H1 (cell line): ENCODE results near the gene NBAS. TPM values are rescaled to one million over a fixed set of nuclear protein-coding genes. Genes with fewer than 3 reads are reported as not detected.

Experiments used
- CTCF ChIA-PET: fragments of 300-600 bp; sonication (Branson Sonifier 250); formaldehyde crosslinking; loops from one replicate; lab custom pipeline; 2021; ENCODE audit not compliant: partially characterized antibody; lab: Charles Lee
- POLR2A ChIA-PET: fragments of 300-600 bp; sonication (Branson Sonifier 250); formaldehyde crosslinking; loops from one replicate; lab custom pipeline; 2021; ENCODE audit warnings: inconsistent platforms; ENCODE audit not compliant: partially characterized antibody; lab: Charles Lee
- DNase-seq, 2 experiments: peaks; one replicate each; pipeline versions ENCODE4 v3.0.0 to v3.0.0-alpha.2; 2010 to 2022; ENCODE audit warnings: low spot score in 2 of 2, low read depth in 1 of 2, mixed read lengths in 1 of 2
- FAIRE-seq: peaks from 2 replicates; lab custom pipeline; 2011; peaks lifted over from hg19 to GRCh38; lab: Jason Lieb, UNC
- H2AFZ ChIP-seq: 2 replicates; pipeline ENCODE4 v1.8.1; 2012; ENCODE audit warnings: low read length, inconsistent platforms
- H2AK5ac ChIP-seq: 2 replicates; pipeline ENCODE4 v1.6.1; 2013; ENCODE audit warnings: low read depth, low read length
- H2BK120ac ChIP-seq: replicated peaks from 2 replicates; pipeline ENCODE3; 2013; ENCODE audit warnings: low read depth, low read length, inconsistent platforms
- H2BK12ac ChIP-seq: 2 replicates; pipeline ENCODE4 v1.6.1; 2013; ENCODE audit warnings: low read depth, low read length
- H2BK15ac ChIP-seq: 2 replicates; pipeline ENCODE4 v1.6.1; 2013; ENCODE audit warnings: low read length
- H2BK20ac ChIP-seq: 2 replicates; pipeline ENCODE4 v1.6.1; 2013; ENCODE audit warnings: low read length
- H2BK5ac ChIP-seq: 2 replicates; pipeline ENCODE4 v1.6.1; 2013; ENCODE audit warnings: low read depth, low read length
- H3K14ac ChIP-seq: 2 replicates; pipeline ENCODE4 v1.6.1; 2013; ENCODE audit warnings: inconsistent platforms; ENCODE audit not compliant: insufficient read length
- H3K18ac ChIP-seq: 2 replicates; pipeline ENCODE4 v1.6.1; 2013; ENCODE audit warnings: low read length; ENCODE audit errors: extremely low read depth
- H3K23ac ChIP-seq: 2 replicates; pipeline ENCODE4 v1.6.1; 2013; ENCODE audit warnings: inconsistent platforms; ENCODE audit not compliant: insufficient read length
- H3K23me2 ChIP-seq: 2 replicates; pipeline ENCODE4 v1.6.1; 2013; ENCODE audit warnings: low read depth, low read length
- H3K27ac ChIP-seq: 2 replicates; pipeline ENCODE4 v1.6.1; 2011; ENCODE audit warnings: low read depth, low read length, inconsistent platforms
- H3K27me3 ChIP-seq, 4 experiments: replicated peaks in 1 of 4; 1 replicate in 1 of 4; 2 replicates in 3 of 4; pipeline versions ENCODE4 v1.6.1 to v1.8.1; 2011 to 2013; ENCODE audit warnings: low read length in 3 of 4, mild to moderate bottlenecking in 3 of 4, inconsistent platforms in 2 of 4, mixed read lengths in 2 of 4, moderate library complexity in 1 of 4; ENCODE audit not compliant: control insufficient read depth in 3 of 4, insufficient read depth in 3 of 4; ENCODE audit errors: extremely low read depth in 1 of 4
- H3K36me3 ChIP-seq, 4 experiments: 2 replicates each; pipeline versions ENCODE4 v1.6.1 to v1.8.1; 2011 to 2013; ENCODE audit warnings: mild to moderate bottlenecking in 4 of 4, low read length in 3 of 4, moderate library complexity in 2 of 4, control low read depth in 1 of 4, inconsistent platforms in 1 of 4; ENCODE audit not compliant: insufficient read depth in 4 of 4, control insufficient read depth in 2 of 4
- H3K4ac ChIP-seq: replicated peaks from 2 replicates; pipeline ENCODE3; 2013; ENCODE audit warnings: low read length, low read depth, mixed read lengths, inconsistent platforms; ENCODE audit not compliant: insufficient read length
- H3K4me1 ChIP-seq, 4 experiments: replicated peaks in 1 of 4; 1 replicate in 1 of 4; 2 replicates in 3 of 4; pipeline versions ENCODE4 v1.6.1 to v1.8.1; 2011 to 2013; ENCODE audit warnings: low read length in 3 of 4, inconsistent platforms in 2 of 4, mixed read lengths in 1 of 4; ENCODE audit not compliant: insufficient read depth in 4 of 4, control insufficient read depth in 3 of 4
- H3K4me2 ChIP-seq, 2 experiments: 2 replicates each; pipeline versions ENCODE4 v1.6.1 to v1.8.1; 2011 to 2013; ENCODE audit warnings: low read depth in 2 of 2, low read length in 2 of 2, control low read depth in 1 of 2, inconsistent platforms in 1 of 2, mild to moderate bottlenecking in 1 of 2; ENCODE audit not compliant: insufficient read depth in 1 of 2
- H3K4me3 ChIP-seq, 4 experiments: fragments of 200-600, 300-600 bp in 1 of 4; sonication (generic), shearing (Covaris generic), sonication (Bioruptor Twin) in 1 of 4; 2 replicates each; pipeline versions ENCODE4 v1.5.1 to v1.8.1; 2011 to 2016; ENCODE audit warnings: low read length in 4 of 4, low read depth in 3 of 4, control low read depth in 2 of 4, inconsistent platforms in 2 of 4, mild to moderate bottlenecking in 2 of 4, mixed read lengths in 1 of 4, moderate library complexity in 1 of 4; ENCODE audit not compliant: insufficient read depth in 2 of 4; ENCODE audit errors: extremely low read depth in 1 of 4
- H3K56ac ChIP-seq: replicated peaks from 2 replicates; pipeline ENCODE3; 2013; ENCODE audit warnings: low read depth, mild to moderate bottlenecking, mixed read lengths, low read length, inconsistent platforms; ENCODE audit not compliant: insufficient read length
- H3K79me1 ChIP-seq: 2 replicates; pipeline ENCODE4 v1.6.1; 2013; ENCODE audit warnings: low read depth, low read length, control low read depth
- H3K79me2 ChIP-seq, 2 experiments: 2 replicates each; pipeline versions ENCODE4 v1.6.1 to v1.8.1; 2012 to 2013; ENCODE audit warnings: low read length in 2 of 2, mild to moderate bottlenecking in 2 of 2, inconsistent platforms in 1 of 2; ENCODE audit not compliant: insufficient read depth in 2 of 2, control insufficient read depth in 1 of 2
- H3K9ac ChIP-seq, 4 experiments: replicated peaks in 1 of 4; 1 replicate in 1 of 4; 2 replicates in 3 of 4; pipeline versions ENCODE4 v1.6.1 to v1.8.1; 2011 to 2013; ENCODE audit warnings: low read depth in 3 of 4, low read length in 3 of 4, control low read depth in 2 of 4, mild to moderate bottlenecking in 2 of 4, moderate library complexity in 2 of 4, inconsistent platforms in 1 of 4; ENCODE audit errors: extremely low read depth in 1 of 4
- H3K9me3 ChIP-seq, 2 experiments: 2 replicates each; pipeline versions ENCODE4 v1.6.1 to v1.8.1; 2012 to 2013; ENCODE audit warnings: mild to moderate bottlenecking in 2 of 2, moderate library complexity in 2 of 2, control low read depth in 1 of 2, inconsistent platforms in 1 of 2, low read depth in 1 of 2, low read length in 1 of 2, mixed read lengths in 1 of 2; ENCODE audit not compliant: insufficient read depth in 2 of 2
- H4K20me1 ChIP-seq, 2 experiments: replicated peaks in 1 of 2; 2 replicates each; pipeline versions ENCODE3 to v1.8.1; 2011 to 2013; ENCODE audit warnings: inconsistent platforms in 2 of 2, low read length in 2 of 2, mild to moderate bottlenecking in 1 of 2; ENCODE audit not compliant: insufficient read depth in 2 of 2, control insufficient read depth in 1 of 2
- H4K5ac ChIP-seq: 2 replicates; pipeline ENCODE4 v1.6.1; 2013; ENCODE audit warnings: low read length, low read depth, mixed read lengths, inconsistent platforms; ENCODE audit not compliant: insufficient read length
- H4K8ac ChIP-seq: 2 replicates; pipeline ENCODE4 v1.8.0; 2013; ENCODE audit warnings: mild to moderate bottlenecking, moderate library complexity, low read length, inconsistent platforms; ENCODE audit not compliant: insufficient read depth; ENCODE audit errors: extremely low read depth
- H4K91ac ChIP-seq: replicated peaks from 2 replicates; pipeline ENCODE3; 2013; ENCODE audit warnings: low read length, mixed read lengths, inconsistent platforms; ENCODE audit not compliant: insufficient read length
- CBX5 ChIP-seq: fragments of 300-800, 300-1000 bp; sonication (generic); IDR thresholded peaks from 2 replicates; pipeline ENCODE4 v1.7.1; 2016; ENCODE audit warnings: antibody characterized with exemption, low read length, low read depth
- CHD2 ChIP-seq: IDR thresholded peaks from 2 replicates; pipeline ENCODE4 v1.6.1; 2012; ENCODE audit warnings: low read length, improper control_type of control experiment
- EGR1 ChIP-seq: IDR thresholded peaks from 2 replicates; pipeline ENCODE4 v1.6.1; 2011; ENCODE audit warnings: low read depth, low read length, borderline replicate concordance
- GTF2F1 ChIP-seq: IDR thresholded peaks from 2 replicates; pipeline ENCODE4 v1.6.1; 2012; ENCODE audit warnings: low read depth, low read length, improper control_type of control experiment, borderline replicate concordance
- KDM5A ChIP-seq: fragments of 200-600 bp; IDR thresholded peaks from 2 replicates; pipeline ENCODE4 v1.7.1; 2012; ENCODE audit warnings: mild to moderate bottlenecking, low read length, inconsistent platforms, mixed read lengths
- POLR2A ChIP-seq, 2 experiments: IDR thresholded peaks; 1 replicate in 1 of 2; 2 replicates in 1 of 2; pipeline ENCODE4 v1.6.1; 2011; ENCODE audit warnings: low read depth in 2 of 2, low read length in 2 of 2, mild to moderate bottlenecking in 2 of 2; ENCODE audit errors: control extremely low read depth in 1 of 2
- POU5F1 ChIP-seq: IDR thresholded peaks from 2 replicates; pipeline ENCODE4 v1.6.1; 2011; ENCODE audit warnings: low read depth, mild to moderate bottlenecking, low read length, moderate library complexity
- RAD21 ChIP-seq, 2 experiments: IDR thresholded peaks in 1 of 2; conservative IDR thresholded peaks in 1 of 2; 2 replicates each; pipeline ENCODE4 v1.6.1; 2011; ENCODE audit warnings: low read depth in 2 of 2, low read length in 2 of 2, improper control_type of control experiment in 1 of 2, inconsistent platforms in 1 of 2, mild to moderate bottlenecking in 1 of 2, moderate library complexity in 1 of 2
- SAP30 ChIP-seq: fragments of 300-600 bp; sonication (generic); IDR thresholded peaks from 2 replicates; pipeline ENCODE4 v1.7.1; 2012; ENCODE audit warnings: low read length, moderate library complexity, mild to moderate bottlenecking, inconsistent platforms; ENCODE audit not compliant: insufficient read depth, insufficient replicate concordance
- SIRT6 ChIP-seq: IDR thresholded peaks from one replicate; pipeline ENCODE4 v1.7.1; 2012; ENCODE audit warnings: low read length, inconsistent platforms
- TAF1 ChIP-seq: IDR thresholded peaks from 2 replicates; pipeline ENCODE4 v1.6.1; 2011; ENCODE audit warnings: mild to moderate bottlenecking, low read depth, low read length
- YY1 ChIP-seq: IDR thresholded peaks from 2 replicates; pipeline ENCODE4 v1.6.1; 2011; ENCODE audit warnings: low read depth, mild to moderate bottlenecking, low read length
- WGBS, 2 experiments: shearing (Covaris generic) in 1 of 2; methylation state at CpG; one replicate each; pipeline versions ENCODE4 v1.1.6 to v1.1.7; 2013 to 2015; ENCODE audit warnings: low lambda C conversion rate in 2 of 2, mixed read lengths in 2 of 2, inconsistent platforms in 1 of 2, low coverage in 1 of 2, missing lambda C conversion rate in 1 of 2; ENCODE audit not compliant: insufficient replicate concordance in 2 of 2, insufficient coverage in 1 of 2, insufficient read length in 1 of 2; ENCODE audit errors: extremely low coverage in 1 of 2, missing lambda C conversion rate in 1 of 2; 5-methylcytosine and 5-hydroxymethylcytosine counted together
- polyA plus RNA-seq, 7 experiments: library from polyadenylated mRNA; depleted of rRNA in 3 of 7; stranded (reverse) in 5 of 7; unstranded in 2 of 7; fragments of >200 nt in 5 of 7; fragments of 200-250 nt in 2 of 7; gene quantifications; 1 replicate in 5 of 7; 2 replicates in 1 of 7; 4 replicates in 1 of 7; pipeline versions ENCODE4 v1.2.1 to v1.2.3, GENCODE V29; 2011 to 2013; ENCODE audit warnings: missing spikeins in 2 of 7, mixed read lengths in 2 of 7
- total RNA-seq: library from RNA; stranded (reverse); fragmentation: NEBNext Ultra II Directional; extraction: Animal tissue kit (Norgen Biotek cat#: 25700); gene quantifications from 2 replicates; pipeline ENCODE4 v1.2.1, GENCODE V29; 2021
- TF ChIP-seq, protein P1 (sequence below): IDR thresholded peaks from 2 replicates; pipeline ENCODE4 v1.6.1; 2011; ENCODE audit warnings: low read length, improper control_type of control experiment

The NBAS gene
- total and polyA plus RNA-seq, 2 of the 8 experiments (the other 6 are each of a cell fraction or from before 2014, with no cell fraction given), result 19.6 to 34.8 TPM

- Histone ChIP-seq H3K79me1 (no peaks in the 10 kb centered on the region), H3K56ac (no peak overlapping the region), H3K14ac (no peak overlapping the region), H4K91ac (no peak overlapping the region), H3K9ac (no peak overlapping the region), H3K4me3 (no peak overlapping the region), H3K23me2 (no peaks in the 10 kb centered on the region), H2BK15ac (no peak overlapping the region), H3K27ac (no peak overlapping the region), H3K18ac (no peak overlapping the region), H3K4me2 (no peak overlapping the region), H2AK5ac (no peak overlapping the region), H2BK12ac (no peak overlapping the region), H3K4me1 (peaks cover 5 to 13% (median 8%) of the 10 kb centered on the region in 4 experiments; a peak in 6 of 7 replicates), H2AFZ (no peak overlapping the region), H3K4ac (no peak overlapping the region), H3K79me2 (no peaks in the 10 kb centered on the region), H2BK20ac (no peak overlapping the region), H3K27me3 (no peaks in the 10 kb centered on the region), H4K5ac (no peak overlapping the region), H2BK120ac (no peak overlapping the region), H3K9me3 (no peaks in the 10 kb centered on the region), H3K36me3 (no peaks in the 10 kb centered on the region), H3K23ac (no peak overlapping the region), H4K20me1 (peaks cover 0 to 2% of the 10 kb centered on the region in 2 experiments), H4K8ac (no peak overlapping the region), H2BK5ac (no peak overlapping the region)
- no peak for DNase-seq
- POLR2A ChIA-PET, result no interaction called here
- 89% methylated on average over 8 of the region's 8 CpGs; no CpG with 5 or more reads in 1 of the 2 experiments for whole genome bisulfite sequencing, 2 experiments
- CTCF ChIA-PET, result no interaction called here
- no peak for FAIRE-seq
- no peak for TF ChIP-seq CBX5
- TF ChIP-seq POLR2A (IDR thresholded peaks at IDR 0.05; ENCODE audit: control extremely low read depth in 1 of 2, low read depth in 2 of 2, low read length in 2 of 2), result no peak
- TF ChIP-seq POU5F1, result no peak
- TF ChIP-seq SIRT6, result no peak
- TF ChIP-seq, protein P1, sequence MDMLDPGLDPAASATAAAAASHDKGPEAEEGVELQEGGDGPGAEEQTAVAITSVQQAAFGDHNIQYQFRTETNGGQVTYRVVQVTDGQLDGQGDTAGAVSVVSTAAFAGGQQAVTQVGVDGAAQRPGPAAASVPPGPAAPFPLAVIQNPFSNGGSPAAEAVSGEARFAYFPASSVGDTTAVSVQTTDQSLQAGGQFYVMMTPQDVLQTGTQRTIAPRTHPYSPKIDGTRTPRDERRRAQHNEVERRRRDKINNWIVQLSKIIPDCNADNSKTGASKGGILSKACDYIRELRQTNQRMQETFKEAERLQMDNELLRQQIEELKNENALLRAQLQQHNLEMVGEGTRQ, result no peak
- TF ChIP-seq SAP30, result no peak
- no peak for TF ChIP-seq RAD21 (IDR thresholded peaks at IDR 0.05 in 1 of 2, conservative IDR thresholded peaks at IDR 0.05 in 1 of 2; ENCODE audit: low read depth in 2 of 2, low read length in 2 of 2)
- TF ChIP-seq KDM5A, result no peak
- TF ChIP-seq GTF2F1, result no peak
- no peak for TF ChIP-seq TAF1
- no peak for TF ChIP-seq EGR1
- no peak for TF ChIP-seq YY1
- no peak for TF ChIP-seq CHD2
Observed at GRCh38 chr2:15263976-15264685, 297.0 kb downstream of the NBAS start.
